HG03469 (cell line): ENCODE measurements around the gene UQCRC1.

Experiments
- ATAC-seq: cut with Tn5 transposase; IDR thresholded peaks from one replicate; pipeline ENCODE4 v1.9.1; 2021; ENCODE audit warnings: mild to moderate bottlenecking, moderate library complexity, moderate number of reproducible peaks; ENCODE audit not compliant: unreplicated experiment

UQCRC1 gene

DNA sequence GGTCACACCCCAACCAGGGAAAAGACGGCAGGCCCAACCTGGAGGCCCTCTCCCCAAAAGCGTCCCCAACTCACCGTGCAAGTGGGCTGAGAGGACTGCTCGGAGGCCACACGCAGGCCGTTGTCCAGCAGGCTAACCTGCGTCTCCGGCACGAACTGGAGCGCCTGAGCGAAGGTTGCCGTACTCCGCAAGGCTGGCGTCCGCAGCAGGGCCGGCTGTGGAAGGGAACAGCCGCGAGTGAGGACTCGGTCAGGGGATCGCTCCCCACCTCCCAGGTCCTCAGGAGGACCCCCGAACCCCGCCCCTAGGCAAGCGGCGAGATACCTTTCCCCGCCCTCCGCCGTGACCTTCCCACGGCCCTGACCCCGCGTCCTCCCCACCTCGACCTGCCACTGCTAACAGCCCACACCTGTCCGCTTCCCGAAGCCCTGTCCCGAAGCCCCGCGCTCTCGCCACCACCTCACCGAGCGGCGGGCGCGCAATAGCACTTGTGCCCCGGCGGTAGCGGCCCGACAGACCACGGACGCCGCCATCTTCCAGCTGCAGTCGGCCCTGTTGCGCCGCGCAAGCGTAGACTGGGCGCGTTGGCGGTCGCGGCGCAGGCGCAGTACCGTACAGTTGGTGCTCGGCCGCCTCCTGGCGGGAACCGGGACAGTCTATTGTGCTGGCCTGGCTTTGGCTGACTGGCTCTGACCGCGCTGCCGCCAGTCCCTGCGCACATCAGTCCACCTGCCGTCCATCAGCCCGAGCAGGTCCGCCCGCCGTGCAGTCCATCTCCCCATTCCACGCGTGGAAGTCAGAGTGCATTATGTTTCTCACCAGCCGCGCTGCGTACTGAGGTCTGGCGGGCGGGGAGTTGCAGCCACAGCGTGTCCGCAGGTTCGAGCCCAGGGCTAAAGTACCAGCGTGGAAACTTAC lies at the start of gene UQCRC1:
Gene UQCRC1 (minus strand): TSS at position 559 of the 918 bp plus-strand sequence. CDS start 26 bp downstream, at position 533.
- ATAC-seq = peak; percentile 86

DNA sequence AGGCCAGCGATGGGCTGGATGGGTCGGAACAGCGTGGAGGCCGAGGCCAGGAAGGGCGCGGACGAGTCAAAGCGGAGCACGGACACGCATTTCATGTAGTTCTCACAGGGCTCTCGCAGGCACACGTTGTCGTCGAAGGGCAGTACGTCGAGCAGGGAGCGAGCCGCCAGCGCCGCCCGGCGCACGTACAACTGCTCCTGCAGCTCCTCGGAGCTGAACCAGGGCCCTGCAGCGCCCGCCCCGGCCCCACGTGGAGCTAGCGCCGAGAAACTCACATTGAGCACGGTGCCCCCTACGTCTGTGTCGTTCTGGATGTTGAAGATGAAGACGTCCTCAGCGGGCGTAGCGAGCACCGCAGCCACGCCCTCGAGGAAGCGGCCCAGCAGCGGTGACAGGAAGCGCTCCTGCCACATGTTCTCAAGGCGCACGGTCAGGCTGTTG lies 47.4 kb upstream of the UQCRC1 start:
- no peak for ATAC-seq

DNA sequence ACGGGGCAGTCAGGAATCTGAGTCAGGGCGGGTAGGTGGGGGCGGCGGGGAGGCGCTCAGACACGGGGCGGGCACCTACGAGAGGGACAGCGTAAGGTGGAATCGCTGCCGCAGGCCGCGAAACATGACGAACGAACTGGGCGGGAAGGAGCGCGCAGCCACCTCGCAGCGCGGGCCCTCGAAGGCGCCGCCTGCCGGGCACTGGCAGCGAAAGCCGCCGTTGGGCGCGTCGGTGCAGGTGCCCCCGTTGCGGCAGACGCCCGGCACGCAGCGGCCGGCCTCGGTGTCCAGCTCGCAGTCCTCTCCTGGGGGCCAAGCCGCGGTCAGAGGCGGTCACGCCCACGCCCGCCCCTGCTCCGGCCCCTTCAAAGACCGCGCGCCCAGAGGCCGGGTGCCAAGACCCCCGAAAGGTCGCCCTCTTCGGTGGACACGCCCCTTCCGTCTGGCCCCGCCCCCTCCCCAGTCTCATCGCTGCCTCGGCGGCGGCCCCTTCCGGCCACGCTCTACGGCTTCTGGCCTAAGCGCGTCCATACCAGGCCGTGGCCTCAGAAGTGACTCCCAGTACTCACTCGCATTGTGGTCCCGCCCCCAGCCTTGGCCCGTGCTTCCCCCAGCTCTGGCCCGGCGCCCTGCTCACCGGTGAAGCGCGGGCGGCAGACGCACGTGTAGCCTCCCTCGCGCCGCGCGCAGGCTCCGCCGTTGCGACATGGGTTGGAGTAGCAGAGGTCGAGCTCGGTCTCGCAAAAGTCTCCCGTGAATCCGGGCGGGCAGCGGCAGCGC lies 46.8 kb upstream of the UQCRC1 start:
- ATAC-seq = no peak

DNA sequence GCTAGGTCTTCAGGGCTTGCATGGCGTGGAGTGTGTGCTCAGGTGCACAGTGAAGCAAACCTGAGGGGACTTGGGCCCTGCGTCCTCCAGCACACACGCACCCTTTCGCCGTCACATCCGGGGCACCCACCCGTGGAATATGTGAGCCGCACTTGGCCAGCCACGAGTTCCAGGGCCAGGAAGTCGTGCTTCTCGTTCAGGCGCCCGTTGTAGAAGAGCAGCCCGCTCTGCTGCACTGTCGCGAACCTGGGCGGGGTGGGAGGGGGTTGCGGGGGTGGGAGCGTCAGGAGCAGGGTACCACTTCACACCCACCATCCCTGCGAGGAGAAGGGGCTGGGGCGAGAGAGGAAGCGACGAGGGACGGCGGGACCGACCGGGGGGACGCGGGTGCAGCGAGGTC lies 46.2 kb upstream of the UQCRC1 start:
- no peak for ATAC-seq

DNA sequence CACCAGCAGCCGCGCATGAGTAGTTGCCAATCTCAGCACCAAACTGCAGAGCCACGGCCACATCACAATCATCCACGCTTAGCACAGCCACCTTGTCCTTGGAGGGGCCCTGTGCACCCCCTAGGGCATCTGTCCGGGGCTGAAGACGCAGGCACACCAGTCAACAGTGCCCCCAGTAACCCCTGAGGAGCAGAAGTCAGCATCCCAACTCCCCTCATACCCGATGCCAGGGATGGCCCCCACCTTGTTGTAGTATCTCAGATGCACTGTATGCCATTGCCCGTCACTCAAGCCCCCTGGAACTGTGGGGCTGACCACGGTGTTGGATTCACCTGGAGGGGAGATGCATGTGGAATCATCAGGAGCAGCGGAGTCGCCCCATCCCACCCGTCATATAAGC lies 45.6 kb upstream of the UQCRC1 start:
- ATAC-seq = no peak

DNA sequence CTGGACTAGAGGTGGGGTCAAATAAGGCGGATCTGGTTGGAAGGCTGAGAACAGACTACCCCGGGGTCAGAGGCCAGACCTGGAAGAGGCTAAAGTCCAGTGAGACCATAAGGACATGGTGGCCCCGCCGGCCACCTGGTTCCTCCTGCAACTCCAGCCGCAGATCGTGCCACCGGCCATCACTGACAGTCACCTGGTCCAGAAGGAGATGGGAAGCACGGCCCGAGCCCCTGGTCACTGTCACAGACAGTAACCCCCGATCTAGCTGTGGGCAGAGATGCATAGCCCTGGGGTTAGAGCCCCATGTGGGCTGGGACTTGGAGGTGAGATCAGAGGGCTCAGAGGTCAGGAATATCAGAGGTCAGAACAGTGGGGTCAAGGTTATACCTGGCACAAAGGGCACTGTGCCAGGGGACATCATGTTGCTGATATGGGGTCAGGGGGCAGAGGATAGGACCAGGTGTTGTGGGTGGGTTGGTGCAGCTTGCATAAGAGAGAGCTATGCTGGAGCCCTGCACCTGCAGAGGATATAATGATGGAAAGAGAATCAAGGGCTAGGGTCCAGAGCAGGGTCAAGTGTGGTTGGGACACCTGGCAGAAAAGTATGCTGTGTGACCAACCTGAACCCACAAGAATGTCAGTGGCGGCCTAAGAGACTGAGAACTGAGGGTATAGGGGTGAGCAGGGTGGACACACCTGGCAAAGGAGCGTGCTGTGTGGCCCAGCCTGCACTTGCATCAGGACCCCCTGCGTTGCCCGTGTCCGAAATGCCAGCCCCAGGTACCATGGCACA lies 43.7 kb upstream of the UQCRC1 start:
- ATAC-seq = no peak

DNA sequence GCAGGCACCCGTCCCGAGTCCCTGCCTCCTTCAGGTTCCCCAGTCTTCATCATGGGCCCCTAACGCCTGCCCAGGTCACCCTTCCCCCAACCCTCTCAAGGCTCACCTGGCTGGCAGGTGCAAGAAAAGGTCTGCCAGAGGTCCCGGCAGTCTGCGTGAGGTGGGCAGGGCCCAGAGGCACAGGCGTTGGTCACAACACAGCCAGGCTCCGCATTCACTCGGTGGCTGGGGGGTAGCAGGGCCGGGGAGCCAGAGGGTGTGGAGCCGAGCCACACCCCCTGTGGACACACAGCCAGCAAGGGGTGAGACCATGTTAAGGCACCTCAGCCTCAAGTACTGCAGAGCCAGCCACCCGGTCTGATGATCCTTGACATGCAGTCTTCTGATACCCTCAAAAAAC lies 42.3 kb upstream of the UQCRC1 start:
- no peak for ATAC-seq

DNA sequence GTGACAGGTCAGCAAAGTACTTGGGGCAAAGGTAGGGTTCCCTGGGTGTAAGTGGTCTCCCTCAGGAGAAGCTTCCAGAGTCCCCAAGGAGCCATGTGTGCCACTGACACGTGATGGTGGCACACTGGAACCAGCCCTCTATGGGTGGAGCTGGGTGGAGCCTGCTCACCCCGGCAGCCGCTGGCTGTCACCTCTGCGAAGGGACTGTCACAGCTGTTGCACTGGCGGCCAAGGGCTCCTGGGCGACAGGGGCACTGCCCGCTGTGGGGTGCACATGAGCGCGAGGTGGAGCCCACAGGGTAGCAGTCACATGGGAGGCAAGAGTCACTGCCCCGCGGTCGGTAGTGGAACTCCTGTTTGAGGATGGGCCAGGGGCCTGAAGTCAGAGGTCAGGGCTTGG lies 41.3 kb upstream of the UQCRC1 start:
- ATAC-seq = no peak

DNA sequence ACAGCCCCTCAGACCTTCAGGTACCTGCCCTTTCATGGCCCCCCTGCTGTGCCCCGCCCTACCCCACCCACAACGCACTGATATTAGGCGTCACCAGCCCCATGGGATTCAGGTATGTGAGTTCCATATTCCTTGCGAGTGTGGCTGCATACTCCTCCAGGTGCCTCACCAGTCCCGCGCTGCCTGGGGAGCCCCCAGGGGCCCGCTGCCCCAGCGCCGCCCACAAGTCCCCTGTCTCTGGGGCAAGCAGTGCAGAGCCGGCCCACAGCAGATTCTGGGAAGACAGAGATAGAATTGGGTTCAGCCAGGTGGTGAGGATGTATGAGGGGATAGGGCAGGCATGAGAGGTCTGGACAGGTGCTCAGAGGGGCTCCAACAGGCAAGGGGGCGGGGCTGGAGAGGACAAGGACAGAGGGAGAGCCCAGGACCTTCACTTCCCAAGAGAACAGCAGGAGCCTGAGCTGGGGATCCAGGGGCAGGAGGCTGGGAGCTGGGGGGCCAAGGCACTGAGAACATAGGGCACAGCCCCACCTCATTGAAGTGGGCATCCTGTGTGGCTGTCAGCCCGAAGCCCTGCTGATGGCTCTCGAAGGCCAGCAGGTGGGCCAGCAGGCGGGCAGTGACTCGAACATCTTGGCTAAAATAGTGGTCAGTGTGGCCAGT lies 38.9 kb upstream of the UQCRC1 start:
- no peak for ATAC-seq

DNA sequence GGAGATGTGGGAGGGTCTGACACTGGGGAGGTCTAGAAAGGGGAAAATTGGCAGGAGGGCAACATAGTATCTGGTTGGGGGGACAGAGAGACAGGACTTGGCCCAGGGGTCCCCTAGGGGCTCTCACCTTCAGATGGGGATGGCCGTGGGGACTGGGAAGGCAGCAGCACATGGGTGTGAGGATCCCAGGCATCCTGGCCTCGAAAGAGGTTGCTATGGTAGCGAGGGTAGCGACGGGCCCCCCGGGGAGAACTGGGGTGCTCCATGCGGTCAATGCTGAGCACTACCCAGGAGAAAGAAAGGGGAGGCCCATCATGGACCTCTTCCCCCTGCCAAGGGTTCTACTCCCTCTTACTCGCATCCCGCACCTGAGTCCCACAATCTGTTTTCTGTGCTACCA lies 38.3 kb upstream of the UQCRC1 start:
- ATAC-seq = no peak

DNA sequence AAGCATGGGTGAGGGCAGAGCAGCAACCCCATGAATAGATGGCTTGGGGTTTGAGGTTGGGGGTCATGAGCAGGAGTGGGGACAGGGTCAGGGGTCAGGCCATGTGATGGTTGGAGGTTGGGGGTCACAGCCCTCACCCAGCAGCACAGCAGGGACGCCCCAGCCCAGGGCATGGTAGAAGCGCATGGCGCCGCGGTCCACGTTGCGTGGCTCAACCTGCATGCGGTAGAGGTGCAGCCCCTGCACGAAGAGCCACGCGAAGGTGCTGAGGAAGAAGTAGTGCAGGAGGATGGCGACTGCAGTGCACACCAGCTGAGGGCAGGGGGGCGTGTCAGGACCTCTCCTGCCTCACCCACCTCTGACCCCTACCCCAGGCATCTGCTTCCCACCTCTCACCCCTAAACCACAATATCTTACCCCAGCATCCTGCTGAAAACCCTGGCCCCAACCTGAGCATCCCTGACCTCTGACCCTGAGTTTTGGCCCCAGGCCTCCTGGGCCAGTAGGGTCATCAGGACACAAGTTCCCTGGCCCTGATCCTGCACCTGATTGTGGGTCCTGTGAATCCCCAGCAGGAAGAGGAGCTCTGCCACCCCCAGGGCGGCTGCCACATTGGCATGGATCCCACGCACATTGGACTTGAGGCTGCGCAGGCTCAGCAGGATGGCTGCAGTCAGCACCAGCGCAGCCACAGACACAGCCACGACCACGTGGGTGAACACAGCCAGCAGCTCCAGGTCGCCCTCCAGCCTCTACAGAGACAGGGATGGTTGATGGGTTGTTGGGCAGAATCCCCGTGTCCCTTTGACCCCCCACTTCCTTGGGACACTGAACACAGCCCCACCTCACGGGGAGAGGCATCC lies 35.7 kb upstream of the UQCRC1 start:
- ATAC-seq = no peak

DNA sequence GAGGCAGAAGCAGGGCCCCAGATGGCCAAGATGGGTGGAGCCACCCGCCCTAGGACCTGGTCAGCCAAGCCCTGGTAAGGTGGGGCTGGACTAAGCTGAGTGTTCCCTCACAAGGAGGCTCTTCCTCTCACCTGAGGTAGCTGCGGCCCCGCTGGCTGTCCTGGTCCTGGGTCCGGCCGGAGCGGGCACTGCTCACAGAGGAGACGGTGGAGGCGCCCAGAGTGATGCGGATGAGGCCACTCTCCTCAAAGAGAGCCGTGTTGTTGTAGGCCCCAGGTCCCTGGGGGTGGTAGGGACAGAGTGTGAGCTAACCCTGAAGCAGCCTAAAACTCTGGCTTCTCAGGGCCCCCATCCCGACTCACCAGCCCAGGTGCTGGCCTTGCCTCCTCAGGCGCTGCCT lies 33.2 kb upstream of the UQCRC1 start:
- no peak for ATAC-seq

DNA sequence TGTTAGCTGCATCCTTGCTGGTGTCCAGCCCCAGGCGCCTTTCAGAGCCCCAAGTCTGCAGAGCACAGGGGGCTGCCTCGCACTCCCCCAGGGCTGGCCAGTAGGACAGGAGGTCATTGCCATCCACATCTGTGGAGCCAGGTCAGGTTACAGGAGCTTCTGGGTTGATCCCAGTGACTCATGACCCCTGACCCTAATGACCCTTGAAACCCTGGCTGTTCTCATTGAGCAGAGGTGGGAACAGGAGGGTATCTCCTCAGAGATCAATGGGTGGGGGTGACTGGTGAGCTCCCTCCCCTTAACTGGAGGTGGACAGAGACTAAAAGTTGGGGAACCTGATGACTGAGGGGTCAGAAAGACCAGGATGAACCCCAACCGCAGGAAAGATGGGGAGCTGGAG lies 31.9 kb upstream of the UQCRC1 start:
- ATAC-seq = no peak

DNA sequence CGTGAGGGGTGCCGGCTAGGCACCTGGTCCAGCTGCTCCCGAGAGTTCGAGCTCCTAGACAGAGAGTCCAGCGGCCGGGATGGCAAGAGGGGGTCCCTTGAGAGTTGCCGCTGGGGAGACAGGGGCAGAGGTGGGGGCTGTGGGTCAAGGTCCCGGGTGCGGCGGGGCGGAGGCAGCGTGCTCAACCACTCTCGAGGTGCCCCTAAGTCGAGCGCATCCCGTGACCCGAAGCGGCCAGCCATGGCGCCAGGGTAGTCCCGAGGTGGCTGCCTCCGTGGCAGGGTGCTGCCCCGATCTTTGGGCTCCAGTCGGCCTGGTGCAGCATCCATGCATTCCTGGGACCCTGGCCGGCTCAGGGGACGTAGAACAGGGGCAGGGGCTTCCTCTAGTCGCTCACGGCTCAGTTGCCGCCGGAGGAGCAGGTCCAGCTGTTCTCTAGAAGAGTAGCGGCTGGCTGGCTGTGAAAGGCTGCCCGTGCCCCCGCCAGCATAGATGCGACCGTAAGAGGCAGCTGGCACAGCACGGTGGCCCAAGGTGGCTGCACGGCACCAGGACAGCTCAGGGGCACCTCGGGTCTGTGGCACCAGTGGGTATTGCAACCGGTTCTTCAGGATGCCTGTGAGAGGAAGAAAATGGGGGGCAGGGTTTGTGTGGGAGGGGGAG lies 30.6 kb upstream of the UQCRC1 start:
- no peak for ATAC-seq

DNA sequence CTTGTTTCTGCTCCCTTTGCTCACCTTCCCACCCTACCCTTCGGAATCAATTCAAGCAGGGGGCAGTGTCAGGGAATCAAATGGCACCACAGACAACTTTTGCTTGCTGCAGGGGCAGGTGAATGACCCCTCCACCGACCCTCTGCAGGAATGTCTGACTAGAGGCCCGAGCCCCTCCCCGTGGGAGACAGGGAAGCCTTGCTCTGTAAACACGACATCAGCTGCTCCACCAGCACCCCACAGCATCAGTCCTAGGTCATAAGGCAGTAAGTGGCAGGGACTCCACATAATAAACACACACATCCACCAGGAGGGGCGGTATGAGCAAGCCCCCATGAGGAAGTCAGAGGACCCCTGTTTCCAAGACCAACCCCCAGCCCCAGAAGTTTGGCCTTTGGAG lies 27.9 kb upstream of the UQCRC1 start:
- no peak for ATAC-seq

DNA sequence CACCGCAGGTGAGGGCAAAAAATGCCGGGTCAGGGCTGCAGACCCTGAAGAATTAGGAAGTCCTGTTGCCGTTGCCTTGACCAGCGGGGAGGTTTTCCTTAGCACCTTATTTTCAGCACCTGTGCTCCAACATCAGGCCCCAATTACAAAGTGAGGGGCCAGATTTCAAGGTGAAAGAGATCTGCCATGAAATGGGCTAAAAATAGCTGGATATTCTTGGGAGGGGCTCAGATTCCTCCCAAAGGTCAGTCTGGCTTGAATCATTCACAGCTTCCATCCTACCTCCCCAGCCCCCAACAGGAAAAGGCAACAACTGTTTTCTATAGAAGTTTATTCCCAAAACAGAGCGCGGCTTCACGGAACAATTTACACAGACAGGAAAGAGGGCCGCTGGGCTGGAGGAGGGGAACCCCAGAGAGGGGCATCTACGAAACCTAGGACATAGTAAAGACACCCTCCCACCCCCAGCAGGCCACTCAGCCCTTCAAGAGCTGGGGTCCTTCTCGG lies 26.8 kb upstream of the UQCRC1 start:
- no peak for ATAC-seq

DNA sequence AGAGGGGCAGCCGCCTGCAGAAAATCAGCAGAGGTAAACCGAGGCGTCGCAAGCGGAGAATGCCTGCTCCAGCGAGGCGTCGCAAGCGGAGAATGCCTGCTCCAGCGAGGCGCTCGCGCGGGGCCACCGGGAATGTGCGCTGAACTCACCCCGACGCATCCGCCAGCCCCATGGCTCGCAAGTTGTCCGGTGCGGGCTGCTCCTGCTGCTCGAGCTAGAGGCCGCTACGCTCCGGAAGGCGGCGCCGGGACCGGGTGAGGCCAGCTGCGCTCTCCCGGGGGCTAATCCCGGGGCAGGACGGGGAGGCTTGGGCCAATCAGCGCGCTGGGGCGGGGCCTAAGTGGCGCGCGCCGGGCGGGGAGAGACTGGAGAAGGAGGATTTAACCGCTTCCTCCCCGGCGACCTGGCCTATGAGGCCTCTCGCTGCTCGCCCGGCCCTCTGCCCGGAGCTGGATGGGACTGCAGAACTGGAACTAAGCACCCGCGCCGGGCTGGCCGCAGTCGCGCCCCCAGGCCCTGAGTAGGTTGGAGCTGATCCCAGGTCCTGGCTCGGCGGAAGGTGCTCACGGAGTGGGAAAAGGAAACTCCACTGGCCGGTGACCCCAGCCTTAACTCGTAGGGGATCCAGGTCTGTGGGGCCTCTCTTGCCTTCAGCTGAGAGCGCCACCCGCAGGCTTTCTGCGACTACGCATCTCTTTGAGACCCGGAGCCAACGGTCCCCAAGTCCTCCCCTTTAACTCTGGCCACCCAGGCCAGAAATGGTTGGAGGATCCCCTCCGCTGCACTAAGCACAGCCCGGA lies 26.0 kb upstream of the UQCRC1 start, which contains the start of gene SLC26A6:
Gene SLC26A6 (minus strand): TSS at position 240 of the 800 bp plus-strand sequence. CDS start 68 bp downstream, at position 172.
- peak; percentile 78 for ATAC-seq

DNA sequence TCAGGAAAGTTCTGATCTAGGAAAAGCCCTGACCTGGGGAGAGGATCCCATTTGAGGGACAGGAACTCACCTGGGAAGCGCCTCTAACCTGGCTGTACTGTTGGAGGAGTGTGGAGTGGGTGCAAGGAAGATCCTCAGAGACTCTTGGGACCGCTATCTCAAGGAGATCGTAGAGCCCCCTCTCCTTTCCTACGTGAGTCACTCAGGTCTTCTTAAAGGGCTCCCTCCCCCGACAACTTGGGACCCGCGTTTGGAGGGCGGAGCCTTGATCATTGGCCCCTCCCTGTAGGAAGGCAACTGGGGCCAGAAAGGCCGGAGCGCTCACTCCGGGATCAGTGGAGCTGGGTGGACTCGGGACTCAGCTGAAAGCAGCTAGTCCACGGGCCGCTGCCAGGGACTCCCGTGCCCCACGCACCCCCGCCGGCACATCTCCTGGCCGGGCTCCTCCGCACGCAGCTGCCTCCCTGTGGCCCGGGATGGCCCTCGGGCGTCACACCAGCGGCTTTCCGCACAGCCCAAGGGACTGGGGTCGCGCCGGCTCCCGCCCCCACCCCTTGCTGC lies 25.3 kb upstream of the UQCRC1 start:
- ATAC-seq = no peak
